Endothelial cell of umbilical vein (primary cell): ENCODE data around the gene ACD. TPM values are rescaled to one million over a fixed set of nuclear protein-coding genes. Genes with fewer than 3 reads are reported as not detected.

ENCODE experiments used
- BruUV-seq: library from RNA; stranded (reverse); fragments of 400-500 nt; replicated peaks from 2 replicates; lab custom pipeline; 2021; lab: Mats Ljungman, UMichigan
- CTCF ChIA-PET: fragments of 300-600, 350-600 bp; sonication (Branson Sonifier 250); formaldehyde crosslinking; loops from one replicate; lab custom pipeline; 2021; ENCODE audit warnings: antibody characterized with exemption, inconsistent platforms; lab: Charles Lee
- POLR2A ChIA-PET: fragments of 300-600, 350-600 bp; sonication (Branson Sonifier 250); formaldehyde crosslinking; loops from one replicate; lab custom pipeline; 2021; ENCODE audit warnings: antibody characterized with exemption, inconsistent platforms; lab: Charles Lee
- DNase-seq: peaks from one replicate; pipeline ENCODE4 v3.0.0-alpha.2; 2011; ENCODE audit warnings: low read depth, low spot score
- FAIRE-seq: peaks from 2 replicates; lab custom pipeline; 2011; peaks lifted over from hg19 to GRCh38; lab: Jason Lieb, UNC
- H2AFZ ChIP-seq: 2 replicates; pipeline ENCODE4 v1.6.0; 2012; ENCODE audit warnings: low read depth, low read length, control low read depth, inconsistent platforms
- H3K27ac ChIP-seq: 2 replicates; pipeline ENCODE4 v1.5.1; 2011; ENCODE audit warnings: low read depth, mild to moderate bottlenecking, control low read depth, low read length, moderate library complexity; ENCODE audit not compliant: insufficient read depth
- H3K27me3 ChIP-seq, 2 experiments: 2 replicates each; pipeline versions ENCODE4 v1.6.0 to v1.6.1; 2011; ENCODE audit warnings: low read length in 2 of 2, mixed read lengths in 1 of 2; ENCODE audit not compliant: control insufficient read depth in 2 of 2, insufficient read depth in 2 of 2
- H3K36me3 ChIP-seq, 2 experiments: 2 replicates in 1 of 2; 3 replicates in 1 of 2; pipeline ENCODE4 v1.5.1; 2011; ENCODE audit warnings: low read length in 2 of 2, mild to moderate bottlenecking in 1 of 2, moderate library complexity in 1 of 2; ENCODE audit not compliant: control insufficient read depth in 2 of 2, insufficient read depth in 2 of 2; ENCODE audit errors: extremely low read depth in 1 of 2
- H3K4me1 ChIP-seq: 3 replicates; pipeline ENCODE4 v1.5.1; 2011; ENCODE audit warnings: mild to moderate bottlenecking, low read length; ENCODE audit not compliant: control insufficient read depth, insufficient read depth; ENCODE audit errors: extremely low read depth
- H3K4me2 ChIP-seq: 2 replicates; pipeline ENCODE4 v1.6.1; 2011; ENCODE audit warnings: low read length, control low read depth, mixed read lengths; ENCODE audit not compliant: insufficient read depth
- H3K4me3 ChIP-seq, 3 experiments: fragments of 200-600 bp in 1 of 3; sonication (generic), shearing (Covaris generic) in 1 of 3; replicated peaks in 1 of 3; 2 replicates each; pipeline ENCODE4 v1.5.1; 2011 to 2016; ENCODE audit warnings: control low read depth in 3 of 3, low read length in 3 of 3, mild to moderate bottlenecking in 2 of 3, inconsistent platforms in 1 of 3, low read depth in 1 of 3, moderate library complexity in 1 of 3; ENCODE audit not compliant: insufficient read depth in 1 of 3
- H3K79me2 ChIP-seq: 2 replicates; pipeline ENCODE4 v1.6.0; 2012; ENCODE audit warnings: low read length, inconsistent platforms; ENCODE audit not compliant: control insufficient read depth, insufficient read depth
- H3K9ac ChIP-seq: replicated peaks from 2 replicates; pipeline ENCODE3; 2011; ENCODE audit warnings: low read length, control low read depth; ENCODE audit not compliant: insufficient read depth; ENCODE audit errors: extremely low read depth
- H3K9me1 ChIP-seq: replicated peaks from 3 replicates; pipeline ENCODE4 v1.6.0; 2011; ENCODE audit warnings: mild to moderate bottlenecking, low read length; ENCODE audit not compliant: control insufficient read depth, insufficient read depth; ENCODE audit errors: extremely low read depth
- H3K9me3 ChIP-seq: replicated peaks from 2 replicates; pipeline ENCODE4 v1.5.1; 2012; ENCODE audit warnings: low read length, inconsistent platforms; ENCODE audit not compliant: control insufficient read depth, insufficient read depth
- H4K20me1 ChIP-seq: replicated peaks from 2 replicates; pipeline ENCODE3; 2011; ENCODE audit warnings: mild to moderate bottlenecking, low read length; ENCODE audit not compliant: control insufficient read depth, insufficient read depth; ENCODE audit errors: extremely low read depth
- EZH2 ChIP-seq: IDR thresholded peaks from 2 replicates; pipeline ENCODE4 v1.6.1; 2012; ENCODE audit warnings: borderline replicate concordance, low read depth, mild to moderate bottlenecking, moderate library complexity, low read length, inconsistent platforms; ENCODE audit not compliant: severe bottlenecking
- FOS ChIP-seq: IDR thresholded peaks from 2 replicates; pipeline ENCODE4 v1.6.1; 2011; ENCODE audit warnings: mild to moderate bottlenecking, low read length, moderate library complexity, borderline replicate concordance; ENCODE audit not compliant: insufficient read depth
- JUN ChIP-seq: IDR thresholded peaks from 2 replicates; pipeline ENCODE4 v1.6.1; 2011; ENCODE audit warnings: borderline replicate concordance, low read depth; ENCODE audit not compliant: insufficient read length, insufficient read depth
- MYC ChIP-seq: IDR thresholded peaks from one replicate; pipeline ENCODE4 v1.6.1; 2011; ENCODE audit warnings: mild to moderate bottlenecking, low read depth, low read length
- POLR2AphosphoS5 ChIP-seq: IDR thresholded peaks from 2 replicates; pipeline ENCODE4 v1.6.1; 2012; ENCODE audit warnings: low read depth, mild to moderate bottlenecking, control low read depth, low read length, moderate library complexity; ENCODE audit not compliant: insufficient read depth
- dilution Hi-C: fragments of 300-500 bp; cut with MboI; formaldehyde crosslinking; loops from one replicate; pipeline ENCODE4 v1.15.0; 2019; ENCODE audit warnings: low sequenced_read_pairs; ENCODE audit not compliant: extremely low pct_ligation_motif_present
- intact Hi-C: fragments of 100-400 bp; cut with micrococcal nuclease; formaldehyde crosslinking; loops from one replicate; pipeline ENCODE4 v1.10.0; 2022
- polyA plus RNA-seq, 4 experiments: library from polyadenylated mRNA; depleted of rRNA in 3 of 4; stranded (reverse) in 3 of 4; unstranded in 1 of 4; fragments of >200 nt; gene quantifications; 2 replicates each; pipeline versions ENCODE4 v1.2.1 to v1.2.3, GENCODE V29; 2011 to 2012; ENCODE audit warnings: missing spikeins in 1 of 4
- total RNA-seq: library from RNA; stranded (reverse); gene quantifications from 2 replicates; pipeline ENCODE4 v1.2.3, GENCODE V29; 2021
- TF ChIP-seq, protein P1 (sequence below), 2 donors: IDR thresholded peaks; 1 replicate in 1 of 2; 2 replicates in 1 of 2; pipeline ENCODE4 v1.5.1; 2011; ENCODE audit warnings: low read length in 2 of 2, mild to moderate bottlenecking in 2 of 2, moderate library complexity in 2 of 2, control low read depth in 1 of 2, inconsistent platforms in 1 of 2, low read depth in 1 of 2; ENCODE audit not compliant: insufficient read depth in 1 of 2; ENCODE audit errors: extremely low read depth in 1 of 2

Gene ACD
- total and polyA plus RNA-seq, 2 donors (not counting 3 experiments of a cell fraction or from before 2014, with no cell fraction given) = 24.4 to 36.0 TPM

DNA sequence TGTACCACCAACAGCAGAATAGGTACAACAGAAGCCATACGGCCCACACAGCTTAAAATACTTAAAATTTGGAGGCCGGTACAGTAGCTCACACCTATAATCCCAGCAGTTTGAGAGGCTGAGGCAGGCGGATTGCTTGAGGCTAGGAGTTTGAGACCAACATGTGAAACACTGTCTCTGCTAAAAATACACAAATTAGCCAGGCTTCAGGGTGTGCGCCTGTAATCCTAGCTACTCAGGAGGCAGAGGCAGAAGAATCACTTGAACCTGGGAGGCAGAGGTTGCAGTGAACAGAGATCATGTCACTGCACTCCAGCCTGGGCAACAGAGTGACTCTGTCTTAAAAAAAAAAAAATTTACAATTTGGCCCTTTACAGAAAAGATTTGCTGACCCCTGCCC is 42.1 kb upstream of the ACD start:
- intact Hi-C loops (no loop called here), dilution Hi-C loops (no loop called here)
- Histone ChIP-seq H4K20me1 (peaks cover 2% of the 10 kb centered on the region), H3K9me1 (no peaks in the 10 kb centered on the region), H3K9me3 (no peaks in the 10 kb centered on the region), H3K4me2 (no peak overlapping the region), H3K9ac (no peak overlapping the region), H3K4me1 (no peaks in the 10 kb centered on the region), H3K27ac (no peak overlapping the region), H2AFZ (no peak overlapping the region), H3K36me3 (peaks cover 0 to 7% of the 10 kb centered on the region in 2 experiments), H3K79me2 (peaks cover 74% of the 10 kb centered on the region), H3K27me3 (no peaks in the 10 kb centered on the region), H3K4me3 (no peak overlapping the region)
- BruUV-seq = no TSS peak
- DNase-seq = no peak
- POLR2A ChIA-PET = interaction anchor here (0.6 kb wide), 1 partner anchor 162 kb away, joined by 4 read pairs; no protein-coding TSS in a partner anchor
- no peak for FAIRE-seq
- no peak for TF ChIP-seq POLR2AphosphoS5
- no peak for TF ChIP-seq JUN
- no peak for TF ChIP-seq EZH2
- no peak for TF ChIP-seq FOS
- TF ChIP-seq, protein P1, sequence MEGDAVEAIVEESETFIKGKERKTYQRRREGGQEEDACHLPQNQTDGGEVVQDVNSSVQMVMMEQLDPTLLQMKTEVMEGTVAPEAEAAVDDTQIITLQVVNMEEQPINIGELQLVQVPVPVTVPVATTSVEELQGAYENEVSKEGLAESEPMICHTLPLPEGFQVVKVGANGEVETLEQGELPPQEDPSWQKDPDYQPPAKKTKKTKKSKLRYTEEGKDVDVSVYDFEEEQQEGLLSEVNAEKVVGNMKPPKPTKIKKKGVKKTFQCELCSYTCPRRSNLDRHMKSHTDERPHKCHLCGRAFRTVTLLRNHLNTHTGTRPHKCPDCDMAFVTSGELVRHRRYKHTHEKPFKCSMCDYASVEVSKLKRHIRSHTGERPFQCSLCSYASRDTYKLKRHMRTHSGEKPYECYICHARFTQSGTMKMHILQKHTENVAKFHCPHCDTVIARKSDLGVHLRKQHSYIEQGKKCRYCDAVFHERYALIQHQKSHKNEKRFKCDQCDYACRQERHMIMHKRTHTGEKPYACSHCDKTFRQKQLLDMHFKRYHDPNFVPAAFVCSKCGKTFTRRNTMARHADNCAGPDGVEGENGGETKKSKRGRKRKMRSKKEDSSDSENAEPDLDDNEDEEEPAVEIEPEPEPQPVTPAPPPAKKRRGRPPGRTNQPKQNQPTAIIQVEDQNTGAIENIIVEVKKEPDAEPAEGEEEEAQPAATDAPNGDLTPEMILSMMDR (IDR thresholded peaks at IDR 0.05; ENCODE audit: extremely low read depth in 1 of 2, insufficient read depth in 1 of 2, low read depth in 1 of 2, low read length in 2 of 2) = no peak
- no peak for TF ChIP-seq MYC
- CTCF ChIA-PET = no interaction called here

DNA sequence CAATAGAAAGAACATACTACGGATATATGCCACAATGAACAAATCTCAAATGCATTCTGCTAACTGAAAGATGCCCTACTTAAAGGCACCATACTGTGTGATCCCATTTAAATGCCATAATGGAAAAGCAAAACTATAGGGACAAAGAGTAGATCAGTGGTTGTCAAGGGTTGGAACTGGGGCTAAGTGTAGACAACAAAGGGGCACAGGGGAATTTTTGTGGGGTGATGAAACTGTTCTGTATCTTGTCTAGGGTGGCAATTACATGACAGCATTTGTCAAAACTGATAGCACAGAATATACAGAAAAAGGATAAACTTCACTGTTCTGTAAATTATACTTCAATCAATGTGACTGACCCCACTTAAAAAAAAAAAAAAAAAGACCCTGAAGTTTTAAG is 41.4 kb upstream of the ACD start:
- Histone ChIP-seq H3K36me3 (peaks cover 0 to 7% of the 10 kb centered on the region in 2 experiments), H3K9me1 (no peaks in the 10 kb centered on the region), H3K4me3 (no peak overlapping the region), H2AFZ (no peak overlapping the region), H3K9ac (no peak overlapping the region), H3K9me3 (no peaks in the 10 kb centered on the region), H3K79me2 (peaks cover 74% of the 10 kb centered on the region), H3K27me3 (no peaks in the 10 kb centered on the region), H4K20me1 (peaks cover 2% of the 10 kb centered on the region), H3K4me2 (no peak overlapping the region), H3K4me1 (no peaks in the 10 kb centered on the region), H3K27ac (no peak overlapping the region)
- POLR2A ChIA-PET = no interaction called here
- TF ChIP-seq MYC (no peak), POLR2AphosphoS5 (no peak)
- TF ChIP-seq, protein P1 (IDR thresholded peaks at IDR 0.05; ENCODE audit: extremely low read depth in 1 of 2, insufficient read depth in 1 of 2, low read depth in 1 of 2, low read length in 2 of 2) = no peak
- no TSS peak for BruUV-seq
- CTCF ChIA-PET = no interaction called here
- intact Hi-C loops (no loop called here), dilution Hi-C loops (no loop called here)
- FAIRE-seq (no peak), DNase-seq (no peak)
